Measurements from ENCODE around the gene NFAT5.
"Not testable (repeated sequence)": the region's sequence is repeated elsewhere in the genome, so short reads cannot be mapped to it uniquely, and the experiment has no call there.

Gene NFAT5, protein sequence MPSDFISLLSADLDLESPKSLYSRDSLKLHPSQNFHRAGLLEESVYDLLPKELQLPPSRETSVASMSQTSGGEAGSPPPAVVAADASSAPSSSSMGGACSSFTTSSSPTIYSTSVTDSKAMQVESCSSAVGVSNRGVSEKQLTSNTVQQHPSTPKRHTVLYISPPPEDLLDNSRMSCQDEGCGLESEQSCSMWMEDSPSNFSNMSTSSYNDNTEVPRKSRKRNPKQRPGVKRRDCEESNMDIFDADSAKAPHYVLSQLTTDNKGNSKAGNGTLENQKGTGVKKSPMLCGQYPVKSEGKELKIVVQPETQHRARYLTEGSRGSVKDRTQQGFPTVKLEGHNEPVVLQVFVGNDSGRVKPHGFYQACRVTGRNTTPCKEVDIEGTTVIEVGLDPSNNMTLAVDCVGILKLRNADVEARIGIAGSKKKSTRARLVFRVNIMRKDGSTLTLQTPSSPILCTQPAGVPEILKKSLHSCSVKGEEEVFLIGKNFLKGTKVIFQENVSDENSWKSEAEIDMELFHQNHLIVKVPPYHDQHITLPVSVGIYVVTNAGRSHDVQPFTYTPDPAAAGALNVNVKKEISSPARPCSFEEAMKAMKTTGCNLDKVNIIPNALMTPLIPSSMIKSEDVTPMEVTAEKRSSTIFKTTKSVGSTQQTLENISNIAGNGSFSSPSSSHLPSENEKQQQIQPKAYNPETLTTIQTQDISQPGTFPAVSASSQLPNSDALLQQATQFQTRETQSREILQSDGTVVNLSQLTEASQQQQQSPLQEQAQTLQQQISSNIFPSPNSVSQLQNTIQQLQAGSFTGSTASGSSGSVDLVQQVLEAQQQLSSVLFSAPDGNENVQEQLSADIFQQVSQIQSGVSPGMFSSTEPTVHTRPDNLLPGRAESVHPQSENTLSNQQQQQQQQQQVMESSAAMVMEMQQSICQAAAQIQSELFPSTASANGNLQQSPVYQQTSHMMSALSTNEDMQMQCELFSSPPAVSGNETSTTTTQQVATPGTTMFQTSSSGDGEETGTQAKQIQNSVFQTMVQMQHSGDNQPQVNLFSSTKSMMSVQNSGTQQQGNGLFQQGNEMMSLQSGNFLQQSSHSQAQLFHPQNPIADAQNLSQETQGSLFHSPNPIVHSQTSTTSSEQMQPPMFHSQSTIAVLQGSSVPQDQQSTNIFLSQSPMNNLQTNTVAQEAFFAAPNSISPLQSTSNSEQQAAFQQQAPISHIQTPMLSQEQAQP (N-terminal part only)

DNA sequence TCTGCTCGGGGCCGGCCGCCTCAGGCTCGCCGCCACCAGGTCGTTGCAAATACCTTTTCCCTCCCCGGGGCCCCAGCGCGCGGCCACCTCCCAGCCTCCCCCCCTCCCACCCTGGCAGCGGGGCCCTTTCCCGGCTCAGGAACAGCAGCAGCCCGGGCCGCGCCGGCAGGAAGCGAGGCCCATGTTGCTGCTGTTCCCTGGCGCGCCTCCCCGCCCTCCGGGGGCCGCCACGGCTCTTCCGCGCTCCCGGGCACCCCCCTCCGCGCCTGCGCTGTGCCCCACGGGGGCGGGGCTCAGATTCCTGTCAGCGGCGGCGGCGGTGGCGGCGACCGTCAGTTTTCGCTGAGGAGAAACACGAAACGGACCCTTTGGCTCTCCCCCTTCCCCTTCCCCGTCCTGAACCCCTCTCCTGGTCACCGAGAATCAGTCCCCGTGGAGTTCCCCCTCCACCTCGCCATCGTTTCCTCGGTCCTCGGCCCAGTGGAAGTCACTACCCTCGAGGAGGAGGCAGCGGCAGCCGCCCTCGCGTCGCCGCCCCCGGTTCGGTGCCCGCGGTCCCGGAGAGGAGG, at the start of gene NFAT5:
Gene NFAT5 (plus strand): TSS at position 296 of the 569 bp plus-strand sequence. CDS start 336 bp downstream, outside the sequence.
- peak; percentile 72 to 82 for DNase-seq

DNA sequence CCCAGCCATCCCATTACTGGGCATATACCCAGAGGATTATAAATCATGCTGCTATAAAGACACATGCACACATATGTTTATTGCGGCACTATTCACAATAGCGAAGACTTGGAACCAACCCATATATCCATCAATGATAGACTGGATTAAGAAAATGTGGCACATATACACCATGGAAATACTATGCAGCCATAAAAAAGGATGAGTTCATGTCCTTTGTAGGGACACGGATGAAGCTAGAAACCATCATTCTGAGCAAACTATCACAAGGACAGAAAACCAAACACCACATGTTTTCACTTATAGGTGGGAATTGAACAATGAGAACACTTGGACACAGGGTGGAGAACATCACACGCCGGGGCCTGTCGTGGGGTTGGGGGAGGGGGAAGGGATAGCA, 47.9 kb upstream of the NFAT5 start:
- not testable (repeated sequence) for DNase-seq

DNA sequence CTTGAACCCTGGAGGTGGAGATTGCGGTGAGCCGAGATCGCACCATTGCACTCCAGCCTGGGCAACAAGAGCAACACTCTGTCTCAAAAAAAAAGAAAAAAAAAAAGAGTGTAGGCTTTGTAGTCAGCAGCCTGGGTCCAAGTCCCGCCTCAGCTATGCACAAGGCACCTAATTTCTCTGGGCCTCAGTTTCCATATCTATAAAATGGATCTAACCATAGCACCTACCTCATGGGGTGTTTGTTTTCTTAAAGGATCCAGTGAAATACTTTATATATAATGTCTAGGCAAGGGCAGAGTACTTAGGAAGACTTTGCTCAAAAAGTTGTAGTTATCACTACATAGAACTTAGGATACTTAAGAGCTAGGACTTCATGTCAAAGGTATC, 45.4 kb upstream of the NFAT5 start:
- DNase-seq = no peak

DNA sequence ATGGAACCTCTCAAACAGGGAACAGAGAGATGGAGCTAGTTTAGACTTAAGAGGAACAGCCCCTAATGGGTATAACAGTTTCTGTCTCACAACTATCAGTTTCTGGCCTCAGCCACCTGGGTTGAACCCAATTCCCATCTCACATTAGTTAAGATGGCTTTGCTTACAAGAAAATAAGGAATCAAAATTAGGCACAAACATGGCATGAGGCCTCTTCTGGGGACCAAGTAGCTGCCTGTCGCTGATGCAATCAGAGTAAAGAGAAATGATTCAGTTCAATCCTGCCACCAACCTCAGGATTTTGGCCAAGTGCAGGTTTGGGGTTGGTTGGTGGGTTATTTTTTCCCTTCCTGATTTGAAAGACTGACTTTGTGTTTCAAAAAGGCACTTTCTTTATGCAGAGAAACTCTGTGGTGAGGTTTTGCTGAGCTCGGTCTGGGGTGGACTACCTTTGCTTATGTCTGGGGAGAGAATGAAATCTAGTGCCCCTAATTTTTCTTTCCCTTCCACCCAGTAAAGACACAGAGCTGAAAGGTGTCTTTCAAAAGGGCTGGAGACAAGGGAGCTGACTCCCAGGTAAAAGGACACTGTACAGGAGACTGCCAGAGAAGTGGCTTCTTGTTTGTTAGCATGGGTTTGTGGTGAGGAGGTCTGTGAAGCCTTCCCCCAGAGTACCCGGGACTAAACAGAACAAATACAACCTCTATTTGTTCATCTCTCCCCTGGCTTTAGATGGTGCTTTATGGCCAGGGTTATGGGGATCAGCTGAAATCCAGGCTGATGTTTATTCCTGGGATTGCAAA, 44.8 kb upstream of the NFAT5 start:
- DNase-seq = no peak

DNA sequence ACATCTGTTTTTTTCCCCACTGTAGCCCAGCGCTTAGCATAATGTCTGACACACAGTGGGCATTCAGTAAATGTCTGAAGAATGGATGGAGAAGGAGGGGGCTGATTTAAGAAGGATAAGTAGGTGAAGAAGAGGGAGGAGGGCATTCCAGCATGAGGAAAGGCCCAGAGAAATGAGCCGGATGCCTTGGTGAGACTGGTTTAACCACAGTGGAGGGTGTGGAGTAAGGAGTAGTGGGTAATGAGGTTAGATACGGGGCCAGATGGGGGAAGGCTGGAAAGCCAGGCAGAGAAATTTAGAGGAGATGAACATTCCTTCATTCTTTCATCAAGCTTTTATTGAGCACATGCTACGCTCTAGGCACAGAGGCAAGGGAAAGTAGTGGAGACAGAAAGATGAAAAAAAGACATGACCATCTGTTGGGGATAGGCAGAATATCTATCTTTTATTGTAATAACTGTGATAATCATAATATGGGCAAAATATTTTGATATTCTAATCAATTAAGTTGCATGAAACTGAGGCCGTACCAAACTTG, 43.7 kb upstream of the NFAT5 start:
- no peak for DNase-seq

DNA sequence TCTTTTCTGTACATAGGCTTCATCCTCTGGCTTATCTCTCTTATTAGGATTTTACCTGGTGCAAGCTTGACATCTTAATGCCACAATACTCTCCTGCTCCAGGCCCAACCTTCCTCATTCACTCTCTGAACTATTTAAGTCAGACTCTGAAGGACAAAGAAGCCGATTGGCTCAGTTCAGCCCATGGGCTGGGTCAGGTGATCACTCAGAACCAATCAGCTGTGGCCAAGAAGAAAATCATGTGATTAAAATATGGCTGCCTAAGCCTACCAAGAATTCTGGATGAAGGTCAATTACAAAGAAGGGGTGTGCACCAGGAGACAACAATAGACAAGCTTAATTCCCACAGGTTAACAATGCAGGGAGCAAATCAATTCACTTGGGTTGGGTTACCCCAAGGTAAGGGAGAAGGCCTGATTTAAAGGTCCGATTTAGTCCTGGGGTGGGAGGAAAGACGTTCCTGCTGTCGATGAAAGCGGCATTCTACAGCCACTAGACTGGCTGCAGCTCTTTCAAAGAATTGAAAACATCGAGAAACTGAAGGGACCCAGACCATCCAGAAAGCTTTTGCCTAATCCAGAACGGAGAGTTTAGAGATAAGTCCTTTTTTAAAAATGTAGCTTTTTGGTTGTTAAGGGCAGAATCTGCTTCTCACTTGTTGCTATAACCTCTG, 42.9 kb upstream of the NFAT5 start:
- no peak for DNase-seq

DNA sequence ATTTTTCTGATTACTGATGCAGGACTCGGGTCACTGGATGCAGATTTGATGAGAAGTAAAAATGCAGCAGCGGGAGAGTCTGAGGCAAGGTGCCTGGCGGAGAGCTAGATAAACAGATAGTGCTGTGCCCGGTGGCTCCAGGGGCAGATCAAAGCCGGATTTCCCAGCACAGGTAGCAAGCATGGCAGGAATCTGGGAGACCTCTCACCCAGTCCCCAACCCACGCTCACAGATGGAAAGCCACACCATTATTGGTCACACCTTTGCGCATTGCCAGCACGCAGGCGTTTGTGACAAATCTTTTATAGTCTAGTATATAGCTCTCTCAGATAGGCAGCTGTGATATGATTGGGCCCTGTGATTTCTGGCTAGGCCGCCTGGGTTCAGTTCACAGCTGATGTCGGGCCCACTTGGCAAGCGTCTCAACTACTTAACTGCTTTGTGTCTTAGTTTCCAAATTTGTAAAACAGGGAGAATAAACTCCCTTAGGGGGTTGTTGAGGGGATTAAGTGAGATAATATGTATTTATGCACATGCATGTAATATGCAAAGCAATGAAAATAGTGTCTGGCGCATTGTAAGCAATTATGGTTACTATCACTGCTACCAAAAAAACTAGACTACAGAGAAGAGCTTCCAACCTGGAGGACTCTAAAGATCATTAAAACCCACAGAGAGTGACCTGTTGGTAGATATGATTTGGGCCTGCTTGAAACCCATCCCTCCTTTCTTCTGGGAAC, 42.0 kb upstream of the NFAT5 start:
- no peak for DNase-seq

DNA sequence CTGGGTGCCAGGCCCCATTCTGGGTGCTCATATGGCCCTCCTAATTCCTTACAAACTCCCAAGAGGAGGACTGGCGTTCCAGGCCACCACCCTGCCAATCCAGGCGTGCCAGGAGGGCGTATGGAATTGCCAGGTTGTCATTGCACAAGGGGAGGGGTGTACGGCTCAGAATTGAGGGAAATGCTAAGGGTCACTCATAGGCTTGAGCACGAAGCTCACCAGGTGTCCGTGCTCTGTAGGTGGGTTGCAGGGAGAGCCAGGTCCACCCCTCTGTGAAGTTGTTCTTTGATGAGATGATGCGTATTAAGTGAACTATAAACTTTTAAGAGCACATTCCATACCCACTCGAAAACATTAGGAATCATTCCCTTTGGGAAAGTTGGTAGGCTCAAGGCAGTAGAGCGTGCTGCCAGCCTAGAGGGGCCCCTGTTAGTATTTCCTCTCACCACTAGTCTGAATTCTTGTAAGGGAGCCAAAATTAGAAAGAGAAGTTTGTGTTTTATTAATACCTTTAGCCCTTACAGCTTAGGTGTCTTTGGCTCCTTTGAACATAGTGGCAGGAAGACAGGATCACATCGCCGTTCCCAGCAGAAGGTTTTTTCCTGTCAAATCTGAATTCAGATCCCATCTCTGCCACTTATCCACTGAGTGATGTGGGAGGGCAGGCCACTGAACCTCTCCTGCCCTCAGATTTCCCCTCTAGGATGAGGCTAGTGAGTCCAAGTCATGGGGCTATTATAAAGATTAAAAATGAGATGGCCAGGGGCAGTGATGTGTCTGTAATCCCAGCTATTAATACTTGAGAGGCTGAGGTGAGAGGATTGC, 38.7 kb upstream of the NFAT5 start:
- no peak for DNase-seq

DNA sequence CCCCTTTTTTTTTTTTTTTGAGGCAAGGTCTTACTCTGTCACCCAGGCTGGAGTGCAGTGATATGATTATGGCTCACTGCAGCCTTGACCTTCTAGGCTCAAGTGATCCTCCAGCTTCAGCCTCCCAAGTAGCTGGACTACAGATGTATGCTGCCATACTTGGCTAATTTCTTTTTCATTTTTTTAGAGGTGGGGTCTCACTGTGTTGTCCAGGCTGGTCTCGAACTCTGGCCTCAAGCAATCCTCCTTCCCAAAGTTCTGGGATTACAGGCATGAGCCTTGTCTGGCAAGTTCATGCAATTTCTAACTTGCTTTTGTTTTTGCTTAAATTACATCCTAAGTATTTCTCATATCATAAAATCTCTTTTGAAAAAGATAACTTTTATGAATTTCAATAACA, 33.8 kb upstream of the NFAT5 start:
- no peak for DNase-seq

DNA sequence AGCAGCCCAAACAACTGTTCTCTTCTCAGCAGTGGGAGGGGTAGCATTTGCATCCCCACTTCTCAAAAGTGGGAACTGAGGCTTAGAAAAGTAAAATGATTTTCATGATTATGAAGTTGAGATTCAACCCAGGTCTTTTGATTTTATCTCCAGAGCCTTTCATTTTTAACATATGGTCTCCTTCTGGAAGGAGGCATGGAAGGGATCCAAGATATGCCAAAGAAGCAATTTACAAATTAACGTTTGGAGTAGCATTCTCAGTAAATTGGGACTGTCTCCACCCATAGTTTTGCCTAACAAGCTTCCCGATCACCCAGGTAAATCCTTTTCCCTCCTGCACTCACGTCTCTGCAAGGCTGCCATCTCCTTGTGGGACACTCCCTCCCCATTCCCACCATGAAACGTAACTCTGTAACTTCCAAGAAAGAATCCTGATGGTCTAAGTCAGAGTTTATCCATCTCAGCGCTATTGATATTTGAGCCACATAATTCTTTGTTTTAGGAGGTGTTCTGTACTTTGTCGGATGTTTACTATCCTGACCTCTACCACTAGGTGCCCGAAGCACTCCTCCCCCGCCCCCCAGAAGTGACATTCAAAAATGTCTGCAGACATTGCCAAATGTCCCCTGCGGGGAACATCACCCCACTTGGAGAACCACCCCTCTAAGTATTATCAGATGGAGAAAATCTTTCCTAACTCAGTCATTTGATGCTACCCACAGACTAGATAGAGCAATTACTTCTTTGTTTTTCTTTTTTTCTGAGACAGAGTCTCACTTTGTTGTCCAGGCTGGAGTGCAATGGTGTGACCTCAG, 32.9 kb upstream of the NFAT5 start:
- DNase-seq = no peak

DNA sequence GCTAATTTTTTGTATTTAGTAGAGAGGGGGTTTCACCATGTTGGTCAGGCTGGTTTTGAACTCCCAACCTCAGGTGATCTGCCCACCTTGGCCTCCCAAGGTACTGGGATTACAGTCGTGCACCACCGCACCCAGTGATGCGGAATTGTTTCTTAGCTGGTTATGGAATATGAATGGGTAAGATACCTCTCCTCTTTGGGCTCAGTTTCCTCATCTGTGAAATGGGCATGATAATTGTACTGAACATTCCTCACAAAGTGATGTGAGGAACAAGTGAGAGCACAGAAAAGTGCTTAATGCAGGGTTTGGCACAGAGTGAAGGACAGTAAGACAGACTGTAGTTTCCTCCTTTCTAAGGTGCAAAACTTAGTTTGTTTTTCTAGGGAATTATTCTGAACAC, 31.0 kb upstream of the NFAT5 start:
- no peak for DNase-seq

DNA sequence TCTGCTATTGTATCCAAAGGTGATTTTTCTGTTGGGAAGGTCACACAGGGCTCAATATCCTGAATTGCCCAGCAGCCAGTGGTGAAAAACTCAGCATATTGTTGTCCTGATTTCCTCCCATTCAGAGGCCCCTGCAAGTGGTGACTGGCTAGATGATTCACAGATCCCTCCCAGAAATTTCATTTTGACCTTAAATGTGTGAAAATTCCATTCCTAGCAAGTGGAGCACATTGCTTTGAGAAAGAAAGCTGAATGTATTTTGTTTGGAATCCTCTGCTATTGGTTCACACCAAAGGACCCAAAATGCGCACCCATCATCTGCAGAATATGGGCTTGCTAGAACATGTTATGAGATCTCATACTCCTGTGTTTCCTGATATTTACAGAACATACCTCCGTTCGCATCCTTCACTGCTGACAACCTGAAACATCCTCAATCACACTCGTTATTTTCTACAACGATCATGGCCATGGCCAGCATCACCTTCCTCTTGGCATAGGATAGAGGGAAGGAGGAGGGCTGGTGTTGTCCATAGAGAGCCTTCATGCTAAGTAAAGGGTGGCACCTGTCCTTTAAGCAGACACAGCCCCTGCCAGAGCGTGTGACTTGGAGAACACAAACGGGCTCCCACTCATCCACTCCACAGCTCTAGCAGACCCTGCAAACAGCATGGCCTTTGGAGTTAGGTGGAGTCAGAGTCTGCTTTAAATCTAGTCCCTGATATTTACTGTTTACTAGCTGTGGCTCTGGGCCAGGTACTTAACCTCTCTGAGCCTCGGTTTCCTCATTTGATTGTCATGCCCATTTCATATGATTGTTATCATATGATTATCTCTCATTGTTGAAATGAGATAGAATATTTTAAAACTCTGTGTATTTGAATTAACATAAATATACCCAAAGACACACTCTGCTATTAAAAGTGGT, 30.4 kb upstream of the NFAT5 start:
- no peak for DNase-seq

DNA sequence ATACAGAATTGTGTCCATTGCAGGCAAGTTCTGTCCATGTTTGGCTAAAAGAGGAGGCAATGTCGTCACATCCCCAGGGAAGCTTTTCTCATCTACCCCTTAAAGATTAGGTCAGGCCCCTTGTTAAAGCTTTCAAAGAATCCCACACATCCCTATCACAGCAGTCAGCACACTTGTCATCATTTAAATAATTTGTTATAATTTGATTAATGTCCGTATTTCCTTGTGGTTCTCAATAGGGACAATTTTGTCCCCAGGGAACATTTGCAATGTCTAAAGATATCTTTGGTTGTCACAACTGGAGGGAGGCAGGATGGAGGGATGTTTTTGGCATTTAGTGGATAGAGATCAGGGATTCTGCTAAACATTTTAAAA, 28.1 kb upstream of the NFAT5 start:
- DNase-seq = no peak

DNA sequence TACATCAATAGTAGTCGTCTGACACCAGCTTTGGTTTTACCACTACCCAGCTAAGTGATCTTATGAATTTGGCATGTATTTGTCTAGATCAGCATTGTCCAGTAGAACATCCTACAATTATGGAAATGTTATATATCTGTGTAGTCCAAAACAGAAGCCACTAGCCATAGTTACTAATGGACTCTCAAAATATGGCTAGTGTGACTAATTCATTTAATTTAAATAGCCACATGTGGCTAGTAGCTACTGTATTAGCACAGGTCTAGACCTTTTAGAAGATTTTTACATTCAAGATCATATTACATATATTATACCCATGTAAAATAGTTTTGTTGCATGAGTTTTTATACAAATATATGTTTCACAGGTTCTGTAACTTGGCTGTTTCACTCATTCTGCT, 27.0 kb upstream of the NFAT5 start:
- DNase-seq = no peak

DNA sequence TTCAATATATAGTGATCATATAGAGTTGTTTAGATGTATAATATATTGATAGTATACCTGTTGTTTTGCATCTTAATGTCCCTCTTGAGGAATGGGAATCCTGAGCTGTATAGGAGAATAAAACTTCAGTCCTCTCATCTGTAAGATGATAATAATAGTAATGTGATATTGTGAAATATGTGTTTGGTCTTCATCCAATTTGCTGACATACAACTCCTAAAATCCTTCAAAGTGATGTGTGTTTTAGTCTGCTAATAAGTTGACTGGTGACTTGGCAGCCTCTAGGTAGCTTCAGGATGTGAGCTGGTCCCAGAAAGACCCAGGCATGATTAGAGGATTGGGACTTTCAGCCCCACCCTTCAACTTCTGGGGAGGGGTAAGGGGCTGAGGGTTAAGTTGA, 22.8 kb upstream of the NFAT5 start:
- DNase-seq = no peak

DNA sequence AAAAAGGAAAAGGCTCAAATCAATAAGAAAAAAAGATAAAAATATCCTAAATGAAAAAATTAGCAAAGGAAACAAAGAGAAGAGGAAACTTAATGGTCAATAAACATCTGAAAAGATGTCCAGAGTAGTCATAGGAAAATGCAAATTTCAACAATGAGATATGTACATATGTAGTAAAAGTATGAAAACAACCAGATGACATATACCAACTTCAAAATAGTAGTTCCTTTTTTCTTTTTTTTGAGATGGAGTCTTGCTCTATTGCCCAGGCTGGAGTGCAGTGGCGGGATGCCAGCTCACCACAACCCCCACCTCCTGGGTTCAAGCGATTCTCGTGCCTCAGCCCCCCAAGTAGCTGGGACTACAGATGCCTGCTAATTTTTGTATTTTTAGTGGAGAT, 21.7 kb upstream of the NFAT5 start:
- DNase-seq = no peak

DNA sequence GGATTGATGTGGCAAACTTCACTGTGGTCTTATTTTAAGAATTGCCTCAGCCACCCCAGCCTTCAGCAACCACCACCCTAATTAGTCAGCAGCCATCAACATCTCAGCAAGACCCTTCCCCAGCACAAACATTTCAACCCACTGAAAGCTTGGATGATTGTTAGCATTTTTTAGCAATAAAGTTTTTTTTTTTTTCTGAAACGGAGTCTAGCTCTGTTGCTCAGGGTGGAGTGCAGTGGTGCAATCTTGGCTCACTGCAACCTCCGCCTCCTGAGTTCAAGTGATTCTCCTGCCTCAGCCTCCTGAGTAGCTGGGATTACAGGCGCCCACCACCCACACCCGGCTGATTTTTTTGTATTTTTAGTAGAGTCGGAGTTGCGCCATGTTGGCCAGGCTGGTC, 19.1 kb upstream of the NFAT5 start:
- DNase-seq = not testable (repeated sequence)

DNA sequence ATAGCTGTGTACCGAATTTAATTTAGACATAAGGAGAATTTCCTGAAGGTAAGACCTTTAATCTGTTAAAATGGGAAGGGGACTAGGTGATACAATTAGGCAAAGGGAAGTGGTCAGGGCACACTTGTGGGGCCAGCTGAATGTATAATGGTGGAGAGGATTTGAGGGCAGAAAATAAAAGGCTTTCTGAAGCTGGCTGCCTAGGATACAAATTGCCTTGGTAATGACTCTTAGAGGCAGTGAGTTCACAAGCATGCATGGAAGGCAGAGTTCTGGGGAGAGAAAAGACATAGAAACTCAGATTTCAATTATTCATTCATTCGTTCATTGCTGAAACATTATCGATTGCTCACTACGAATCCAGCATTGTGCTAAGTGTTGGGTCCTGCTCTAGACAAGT, 12.4 kb upstream of the NFAT5 start:
- peak in 1 of 2 experiments; percentile 8 for DNase-seq
